ENCODE data around the gene SVBP. TPM values are rescaled to one million over a fixed set of nuclear protein-coding genes. Genes with fewer than 3 reads are reported as not detected.
A peak's percentile ranks its signal among the peaks of the same experiment; 100 is the strongest.

SVBP gene
- total and polyA plus RNA-seq, 2 donors, result 65.1 to 65.9 TPM

DNA sequence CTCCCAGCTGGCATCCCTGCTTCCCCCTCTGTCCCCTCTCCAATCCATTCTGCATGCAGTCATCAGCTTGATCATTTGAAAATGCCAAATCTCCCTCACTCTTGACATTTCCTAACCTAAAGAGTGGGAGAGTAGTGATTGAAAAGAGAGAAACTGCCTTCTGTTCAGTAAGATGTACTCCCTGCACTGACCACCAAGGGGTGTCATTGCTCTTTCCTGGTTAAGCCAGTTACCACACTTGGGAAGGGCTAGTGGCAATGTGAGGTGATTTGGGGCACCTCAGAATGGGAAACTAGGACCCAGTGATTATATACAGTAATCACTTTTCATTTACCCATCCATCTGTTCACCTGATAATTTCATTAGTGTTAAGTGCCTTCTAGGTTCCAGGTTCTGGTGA, 39.3 kb downstream of the SVBP start:
- H3K36me3 ChIP-seq (ENCODE audit: control insufficient read depth in 2 of 2, insufficient read depth in 2 of 2, low read length in 1 of 2), result peaks cover 35 to 59% of the 10 kb centered on the region in 2 donors
- H3K27me3 ChIP-seq (ENCODE audit: control insufficient read depth in 2 of 2, insufficient read depth in 1 of 2, low read length in 1 of 2), result no peaks in the 10 kb centered on the region
- H3K4me1 ChIP-seq (ENCODE audit: control insufficient read depth in 2 of 2, insufficient read depth in 2 of 2, low read length in 2 of 2), result no peaks in the 10 kb centered on the region
- no peak overlapping the region for H3K27ac ChIP-seq (ENCODE audit: low read depth in 1 of 2, low read length in 1 of 2)
- peak in 3 of 9 donors; percentile 36 to 62 (median 51) for DNase-seq (ENCODE audit: low read depth in 6 of 9, low spot score in 9 of 9)
- H3K4me3 ChIP-seq (ENCODE audit: low read length in 2 of 2), result no peak overlapping the region
- no peaks in the 10 kb centered on the region for H3K9me3 ChIP-seq (ENCODE audit: control insufficient read depth in 2 of 2, insufficient read depth in 1 of 2, low read length in 1 of 2)

DNA sequence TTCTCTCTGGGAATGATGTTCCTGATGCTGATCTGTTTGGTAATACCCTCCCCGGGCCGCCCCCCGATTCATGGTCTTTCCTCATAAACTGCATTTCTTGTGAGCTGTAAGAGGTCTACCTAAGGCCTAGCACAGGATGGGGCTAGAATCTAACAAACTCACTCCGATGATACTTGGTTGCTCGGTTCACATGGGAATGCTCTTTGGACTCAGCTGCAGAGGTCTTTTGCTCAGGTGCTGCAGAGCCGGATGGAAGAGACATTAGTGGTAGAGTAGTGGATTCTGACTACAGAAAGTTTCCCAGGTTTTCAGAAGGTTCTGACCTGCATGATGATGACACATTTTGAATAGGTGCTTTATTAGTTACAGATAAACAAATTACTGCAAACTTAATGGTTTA, 40.7 kb downstream of the SVBP start:
- WGBS, result 98% methylated on average over 6 of the region's 6 CpGs

GRCh38 chr1:42774928-42775526, 42.2 kb downstream of the SVBP start:
- over 99% methylated on average over 5 of the region's 5 CpGs for whole genome bisulfite sequencing

More for the DNA sequence above, 40.7 kb downstream of the SVBP start:
- no peaks in the 10 kb centered on the region for H3K9me3 ChIP-seq (ENCODE audit: control insufficient read depth in 2 of 2, insufficient read depth in 1 of 2, low read length in 1 of 2)
- H3K27ac ChIP-seq (ENCODE audit: low read depth in 1 of 2, low read length in 1 of 2), result no peak overlapping the region
- no peaks in the 10 kb centered on the region for H3K27me3 ChIP-seq (ENCODE audit: control insufficient read depth in 2 of 2, insufficient read depth in 1 of 2, low read length in 1 of 2)
- peaks cover 34 to 52% of the 10 kb centered on the region in 2 donors for H3K36me3 ChIP-seq (ENCODE audit: control insufficient read depth in 2 of 2, insufficient read depth in 2 of 2, low read length in 1 of 2)
- no peak overlapping the region for H3K4me3 ChIP-seq (ENCODE audit: low read length in 2 of 2)
- no peak for DNase-seq (ENCODE audit: low read depth in 6 of 9, low spot score in 9 of 9)
- H3K4me1 ChIP-seq (ENCODE audit: control insufficient read depth in 2 of 2, insufficient read depth in 2 of 2, low read length in 2 of 2), result no peaks in the 10 kb centered on the region

GRCh38 chr1:42773420-42773819, 43.8 kb downstream of the SVBP start:
- Histone ChIP-seq H3K4me1 (ENCODE audit: control insufficient read depth in 2 of 2, insufficient read depth in 2 of 2, low read length in 2 of 2) (no peaks in the 10 kb centered on the region), H3K27me3 (ENCODE audit: control insufficient read depth in 2 of 2, insufficient read depth in 1 of 2, low read length in 1 of 2) (no peaks in the 10 kb centered on the region), H3K4me3 (ENCODE audit: low read length in 2 of 2) (no peak overlapping the region), H3K36me3 (ENCODE audit: control insufficient read depth in 2 of 2, insufficient read depth in 2 of 2, low read length in 1 of 2) (peaks cover 29 to 44% of the 10 kb centered on the region in 2 donors), H3K9me3 (ENCODE audit: control insufficient read depth in 2 of 2, insufficient read depth in 1 of 2, low read length in 1 of 2) (no peaks in the 10 kb centered on the region), H3K27ac (ENCODE audit: low read depth in 1 of 2, low read length in 1 of 2) (no peak overlapping the region)
- DNase-seq (ENCODE audit: low read depth in 6 of 9, low spot score in 9 of 9), result no peak
- 49% methylated on average over 2 of the region's 2 CpGs for WGBS

More at GRCh38 chr1:42774928-42775526, 42.2 kb downstream of the SVBP start:
- Histone ChIP-seq H3K36me3 (ENCODE audit: control insufficient read depth in 2 of 2, insufficient read depth in 2 of 2, low read length in 1 of 2) (peaks cover 32 to 46% of the 10 kb centered on the region in 2 donors), H3K27me3 (ENCODE audit: control insufficient read depth in 2 of 2, insufficient read depth in 1 of 2, low read length in 1 of 2) (no peaks in the 10 kb centered on the region), H3K4me1 (ENCODE audit: control insufficient read depth in 2 of 2, insufficient read depth in 2 of 2, low read length in 2 of 2) (no peaks in the 10 kb centered on the region), H3K27ac (ENCODE audit: low read depth in 1 of 2, low read length in 1 of 2) (no peak overlapping the region), H3K4me3 (ENCODE audit: low read length in 2 of 2) (no peak overlapping the region), H3K9me3 (ENCODE audit: control insufficient read depth in 2 of 2, insufficient read depth in 1 of 2, low read length in 1 of 2) (no peaks in the 10 kb centered on the region)
- DNase-seq (ENCODE audit: low read depth in 6 of 9, low spot score in 9 of 9), result no peak

- DNase-seq (ENCODE audit: low read depth in 6 of 9, low spot score in 9 of 9), result no peak
- 97% methylated on average over 3 of the region's 3 CpGs for WGBS
- peaks cover 16 to 17% of the 10 kb centered on the region in 2 donors for H3K4me1 ChIP-seq (ENCODE audit: control insufficient read depth in 2 of 2, insufficient read depth in 2 of 2, low read length in 2 of 2)
- no peaks in the 10 kb centered on the region for H3K27me3 ChIP-seq (ENCODE audit: control insufficient read depth in 2 of 2, insufficient read depth in 1 of 2, low read length in 1 of 2)
- H3K27ac ChIP-seq (ENCODE audit: low read depth in 1 of 2, low read length in 1 of 2), result no peak overlapping the region
- no peak overlapping the region for H3K4me3 ChIP-seq (ENCODE audit: low read length in 2 of 2)
- peaks cover 0 to 1% of the 10 kb centered on the region in 2 donors for H3K9me3 ChIP-seq (ENCODE audit: control insufficient read depth in 2 of 2, insufficient read depth in 1 of 2, low read length in 1 of 2)
- peaks cover under 1 to 12% of the 10 kb centered on the region in 2 donors for H3K36me3 ChIP-seq (ENCODE audit: control insufficient read depth in 2 of 2, insufficient read depth in 2 of 2, low read length in 1 of 2)
Observed at GRCh38 chr1:42769811-42770210, 47.4 kb downstream of the SVBP start.

DNA sequence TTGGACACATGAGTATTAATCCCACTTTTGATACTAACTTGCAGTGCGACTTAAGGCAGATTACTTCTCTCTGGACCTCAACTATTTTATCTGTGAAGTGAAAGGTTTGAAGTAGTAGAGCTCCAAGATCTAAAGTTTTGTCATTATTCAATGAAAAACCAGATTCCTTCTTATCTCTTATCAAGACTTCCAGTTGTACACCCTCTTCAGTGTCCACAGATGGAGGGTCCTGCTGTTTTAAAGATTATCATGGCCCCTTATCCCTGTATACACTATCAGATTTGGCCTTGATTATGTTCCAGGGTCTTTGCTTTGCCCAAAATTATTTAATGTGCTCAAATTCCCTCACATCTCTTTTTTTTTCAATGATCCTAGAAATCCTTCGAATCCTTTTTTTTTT, 49.0 kb downstream of the SVBP start:
- 95% methylated on average over 2 of the region's 2 CpGs for WGBS
- DNase-seq (ENCODE audit: low read depth in 6 of 9, low spot score in 9 of 9), result no peak
- peaks cover 18% of the 10 kb centered on the region in 2 donors for H3K4me1 ChIP-seq (ENCODE audit: control insufficient read depth in 2 of 2, insufficient read depth in 2 of 2, low read length in 2 of 2)
- H3K4me3 ChIP-seq (ENCODE audit: low read length in 2 of 2), result peak overlapping the region; percentile 77 to 84
- no peaks in the 10 kb centered on the region for H3K27me3 ChIP-seq (ENCODE audit: control insufficient read depth in 2 of 2, insufficient read depth in 1 of 2, low read length in 1 of 2)
- H3K27ac ChIP-seq (ENCODE audit: low read depth in 1 of 2, low read length in 1 of 2), result no peak overlapping the region
- peaks cover 0 to 1% of the 10 kb centered on the region in 2 donors for H3K9me3 ChIP-seq (ENCODE audit: control insufficient read depth in 2 of 2, insufficient read depth in 1 of 2, low read length in 1 of 2)
- peaks cover 0 to 2% of the 10 kb centered on the region in 2 donors for H3K36me3 ChIP-seq (ENCODE audit: control insufficient read depth in 2 of 2, insufficient read depth in 2 of 2, low read length in 1 of 2)

DNA sequence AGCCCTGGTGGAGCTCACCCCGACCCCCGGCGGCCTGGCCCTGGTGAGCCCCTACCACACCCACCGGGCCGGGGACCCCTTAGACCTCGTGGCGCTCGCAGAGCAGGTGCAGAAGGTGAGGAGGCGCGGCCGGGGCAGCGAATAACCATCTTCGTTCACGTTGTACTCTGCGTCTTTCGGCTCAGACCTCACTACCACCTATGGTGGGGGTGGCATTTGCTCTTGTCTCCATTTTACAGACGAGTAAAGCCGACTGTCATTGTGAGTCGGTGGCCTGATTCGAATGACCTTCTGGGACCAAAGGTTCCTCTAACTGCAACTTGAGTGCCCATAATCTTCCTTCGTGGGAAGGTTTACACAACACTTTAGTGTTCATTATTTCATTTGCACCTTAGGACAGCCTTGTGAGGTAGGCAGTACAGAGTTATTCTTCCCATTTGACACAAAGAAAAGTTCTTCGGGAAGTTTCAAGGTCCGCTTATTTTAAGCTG, 49.6 kb downstream of the SVBP start:
- H3K27me3 ChIP-seq (ENCODE audit: control insufficient read depth in 2 of 2, insufficient read depth in 1 of 2, low read length in 1 of 2), result no peaks in the 10 kb centered on the region
- H3K27ac ChIP-seq (ENCODE audit: low read depth in 1 of 2, low read length in 1 of 2), result peak overlapping the region; percentile 91 to 97
- peaks cover 18% of the 10 kb centered on the region in 2 donors for H3K4me1 ChIP-seq (ENCODE audit: control insufficient read depth in 2 of 2, insufficient read depth in 2 of 2, low read length in 2 of 2)
- peak overlapping the region; percentile 77 to 84 for H3K4me3 ChIP-seq (ENCODE audit: low read length in 2 of 2)
- peaks cover 0 to 2% of the 10 kb centered on the region in 2 donors for H3K36me3 ChIP-seq (ENCODE audit: control insufficient read depth in 2 of 2, insufficient read depth in 2 of 2, low read length in 1 of 2)
- H3K9me3 ChIP-seq (ENCODE audit: control insufficient read depth in 2 of 2, insufficient read depth in 1 of 2, low read length in 1 of 2), result peaks cover 0 to 1% of the 10 kb centered on the region in 2 donors
- peak in 1 of 9 donors; percentile 30 for DNase-seq (ENCODE audit: low read depth in 6 of 9, low spot score in 9 of 9)
- 5% methylated on average over 23 of the region's 23 CpGs for WGBS

DNA sequence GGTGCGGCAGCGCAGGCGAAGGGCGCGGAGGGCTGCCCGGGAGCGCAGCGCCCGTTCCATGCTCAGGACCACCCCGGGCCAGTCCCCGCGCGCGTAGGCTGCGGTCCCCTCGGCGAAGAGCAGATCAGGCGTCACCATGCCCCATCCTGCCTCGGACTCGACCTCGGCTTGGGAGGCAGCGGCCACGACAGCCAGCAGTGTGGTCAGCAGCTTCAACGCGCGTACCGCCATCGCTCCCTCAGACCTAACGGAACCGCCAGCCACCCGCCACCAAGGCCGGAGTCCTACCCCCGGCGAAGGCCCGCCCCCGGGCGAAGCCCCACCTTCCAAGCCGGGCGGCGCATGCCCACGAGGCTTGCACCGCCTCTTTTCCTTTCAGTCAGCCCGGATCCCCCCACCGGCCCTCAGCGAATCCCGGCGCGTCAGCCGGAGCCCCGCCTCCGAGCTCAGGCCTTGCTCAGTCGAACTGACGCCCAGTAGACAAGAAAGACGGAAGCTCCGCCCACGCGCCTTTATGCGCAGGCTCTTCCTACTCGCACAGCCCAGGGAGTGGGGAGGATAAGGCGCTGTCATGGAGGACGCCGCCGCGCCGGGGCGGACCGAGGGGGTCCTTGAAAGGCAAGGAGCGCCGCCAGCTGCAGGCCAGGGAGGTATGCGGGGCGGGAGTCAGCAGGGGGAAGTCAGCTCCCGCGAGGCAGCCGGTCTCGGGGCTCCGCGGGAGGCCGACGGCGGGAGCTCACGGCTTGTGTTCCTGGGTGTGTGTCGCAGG, 50.3 kb downstream of the SVBP start, which contains the start of the genes C1orf50 and P3H1:
Gene C1orf50 (plus strand): TSS at position 509 of the 769 bp plus-strand sequence. CDS start 63 bp downstream, at position 572.
Gene P3H1 (minus strand): TSS at position 288 of the 769 bp plus-strand sequence. CDS start 57 bp downstream, at position 231.
- peak within 1 kb of the TSS; percentile 91 to 97 for H3K27ac ChIP-seq (ENCODE audit: low read depth in 1 of 2, low read length in 1 of 2)
- H3K4me3 ChIP-seq (ENCODE audit: low read length in 2 of 2), result peak within 1 kb of the TSS; percentile 77 to 84
- H3K27me3 ChIP-seq (ENCODE audit: control insufficient read depth in 2 of 2, insufficient read depth in 1 of 2, low read length in 1 of 2), result no peaks in the 10 kb centered on the region
- peaks cover 0 to 1% of the 10 kb centered on the region in 2 donors for H3K9me3 ChIP-seq (ENCODE audit: control insufficient read depth in 2 of 2, insufficient read depth in 1 of 2, low read length in 1 of 2)
- peaks cover 18% of the 10 kb centered on the region in 2 donors for H3K4me1 ChIP-seq (ENCODE audit: control insufficient read depth in 2 of 2, insufficient read depth in 2 of 2, low read length in 2 of 2)
- WGBS, result under 1% methylated on average over 82 of the region's 82 CpGs
- H3K36me3 ChIP-seq (ENCODE audit: control insufficient read depth in 2 of 2, insufficient read depth in 2 of 2, low read length in 1 of 2), result peaks cover 4 to 8% of the 10 kb centered on the region in 2 donors
- DNase-seq (ENCODE audit: low read depth in 6 of 9, low spot score in 9 of 9), result peak; percentile 98 to 100 (median 100)
